ENCODE data around the gene ZNF774.

- TF ChIP-seq EZH2 (IDR thresholded peaks at IDR 0.05; ENCODE audit: insufficient read depth, poor library complexity, severe bottlenecking) (no peak), EZH2phosphoT487 (IDR thresholded peaks at IDR 0.05; ENCODE audit: insufficient read depth, low read depth) (no peak)
These were observed 36.7 kb upstream of the ZNF774 start for GRCh38 chr15:90315278-90315982.

All from GM23248 (cell line).